ENCODE results near the gene SMCR8. TPM values are rescaled to one million over a fixed set of nuclear protein-coding genes. Genes with fewer than 3 reads are reported as not detected.

SMCR8 gene
- total RNA-seq, 4 donors from 2014 or later, result 11.4 to 21.4 (median 14.3) TPM

- DNase-seq (ENCODE audit: low spot score) (no peak), ATAC-seq (ENCODE audit: low FRiP score) (no peak)
- TF ChIP-seq, protein P1, sequence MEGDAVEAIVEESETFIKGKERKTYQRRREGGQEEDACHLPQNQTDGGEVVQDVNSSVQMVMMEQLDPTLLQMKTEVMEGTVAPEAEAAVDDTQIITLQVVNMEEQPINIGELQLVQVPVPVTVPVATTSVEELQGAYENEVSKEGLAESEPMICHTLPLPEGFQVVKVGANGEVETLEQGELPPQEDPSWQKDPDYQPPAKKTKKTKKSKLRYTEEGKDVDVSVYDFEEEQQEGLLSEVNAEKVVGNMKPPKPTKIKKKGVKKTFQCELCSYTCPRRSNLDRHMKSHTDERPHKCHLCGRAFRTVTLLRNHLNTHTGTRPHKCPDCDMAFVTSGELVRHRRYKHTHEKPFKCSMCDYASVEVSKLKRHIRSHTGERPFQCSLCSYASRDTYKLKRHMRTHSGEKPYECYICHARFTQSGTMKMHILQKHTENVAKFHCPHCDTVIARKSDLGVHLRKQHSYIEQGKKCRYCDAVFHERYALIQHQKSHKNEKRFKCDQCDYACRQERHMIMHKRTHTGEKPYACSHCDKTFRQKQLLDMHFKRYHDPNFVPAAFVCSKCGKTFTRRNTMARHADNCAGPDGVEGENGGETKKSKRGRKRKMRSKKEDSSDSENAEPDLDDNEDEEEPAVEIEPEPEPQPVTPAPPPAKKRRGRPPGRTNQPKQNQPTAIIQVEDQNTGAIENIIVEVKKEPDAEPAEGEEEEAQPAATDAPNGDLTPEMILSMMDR (IDR thresholded peaks at IDR 0.05), result no peak
Observed at GRCh38 chr17:18361837-18362697, 47.0 kb downstream of the SMCR8 start.

- TF ChIP-seq, protein P1 (IDR thresholded peaks at IDR 0.05), result no peak
- ATAC-seq (ENCODE audit: low FRiP score) (peak; percentile 24), DNase-seq (ENCODE audit: low spot score) (peak; percentile 36)
Observed at GRCh38 chr17:18362698-18363100, 47.6 kb downstream of the SMCR8 start.

GRCh38 chr17:18363101-18364049, 48.3 kb downstream of the SMCR8 start, which contains the start of gene SHMT1:
Gene SHMT1 (minus strand): TSS chr17:18363550. CDS start chr17:18355981, 7,569 bp downstream.
- TF ChIP-seq, protein P1 (IDR thresholded peaks at IDR 0.05), result no peak
- ATAC-seq (ENCODE audit: low FRiP score), result peak; percentile 99
- peak; percentile 78 for DNase-seq (ENCODE audit: low spot score)

DNA sequence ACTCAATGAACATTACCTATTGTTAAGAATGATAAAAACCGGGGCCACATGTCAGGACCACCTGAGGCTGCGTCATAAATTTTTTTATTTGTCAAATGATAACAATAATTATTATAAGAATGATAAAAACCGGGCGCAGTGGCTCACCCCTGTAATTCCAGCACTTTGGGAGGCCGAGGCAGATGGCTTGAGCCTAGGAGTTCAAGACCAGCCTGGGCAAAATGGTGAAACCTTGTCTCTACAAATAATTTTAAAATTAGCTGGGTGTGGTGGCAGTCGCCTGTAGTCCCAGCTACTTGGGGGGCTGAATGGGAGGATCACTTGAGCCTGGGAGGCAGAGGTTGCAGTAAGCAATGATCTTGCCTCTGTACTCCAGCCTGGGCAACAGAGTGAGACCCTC, 49.1 kb downstream of the SMCR8 start:
- ATAC-seq (ENCODE audit: low FRiP score) (no peak), DNase-seq (ENCODE audit: low spot score) (no peak)
- TF ChIP-seq, protein P1 (IDR thresholded peaks at IDR 0.05), result no peak

GRCh38 chr17:18368946-18369345, 53.9 kb downstream of the SMCR8 start:
- no peak for DNase-seq (ENCODE audit: low spot score)
- no peak for ATAC-seq (ENCODE audit: low FRiP score)
- TF ChIP-seq, protein P1 (IDR thresholded peaks at IDR 0.05), result no peak

- ATAC-seq (ENCODE audit: low FRiP score) (no peak), DNase-seq (ENCODE audit: low spot score) (no peak)
- TF ChIP-seq, protein P1 (IDR thresholded peaks at IDR 0.05), result no peak
Observed at GRCh38 chr17:18370761-18371160, 55.7 kb downstream of the SMCR8 start.

Data from omental fat pad (tissue), 4 donors.